HG03196 (cell line): Measurements from ENCODE around the gene SLC17A9.

Source experiments
- ATAC-seq: cut with Tn5 transposase; IDR thresholded peaks from one replicate; pipeline ENCODE4 v1.9.1; 2021; ENCODE audit not compliant: unreplicated experiment

SLC17A9 gene, protein sequence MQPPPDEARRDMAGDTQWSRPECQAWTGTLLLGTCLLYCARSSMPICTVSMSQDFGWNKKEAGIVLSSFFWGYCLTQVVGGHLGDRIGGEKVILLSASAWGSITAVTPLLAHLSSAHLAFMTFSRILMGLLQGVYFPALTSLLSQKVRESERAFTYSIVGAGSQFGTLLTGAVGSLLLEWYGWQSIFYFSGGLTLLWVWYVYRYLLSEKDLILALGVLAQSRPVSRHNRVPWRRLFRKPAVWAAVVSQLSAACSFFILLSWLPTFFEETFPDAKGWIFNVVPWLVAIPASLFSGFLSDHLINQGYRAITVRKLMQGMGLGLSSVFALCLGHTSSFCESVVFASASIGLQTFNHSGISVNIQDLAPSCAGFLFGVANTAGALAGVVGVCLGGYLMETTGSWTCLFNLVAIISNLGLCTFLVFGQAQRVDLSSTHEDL

DNA sequence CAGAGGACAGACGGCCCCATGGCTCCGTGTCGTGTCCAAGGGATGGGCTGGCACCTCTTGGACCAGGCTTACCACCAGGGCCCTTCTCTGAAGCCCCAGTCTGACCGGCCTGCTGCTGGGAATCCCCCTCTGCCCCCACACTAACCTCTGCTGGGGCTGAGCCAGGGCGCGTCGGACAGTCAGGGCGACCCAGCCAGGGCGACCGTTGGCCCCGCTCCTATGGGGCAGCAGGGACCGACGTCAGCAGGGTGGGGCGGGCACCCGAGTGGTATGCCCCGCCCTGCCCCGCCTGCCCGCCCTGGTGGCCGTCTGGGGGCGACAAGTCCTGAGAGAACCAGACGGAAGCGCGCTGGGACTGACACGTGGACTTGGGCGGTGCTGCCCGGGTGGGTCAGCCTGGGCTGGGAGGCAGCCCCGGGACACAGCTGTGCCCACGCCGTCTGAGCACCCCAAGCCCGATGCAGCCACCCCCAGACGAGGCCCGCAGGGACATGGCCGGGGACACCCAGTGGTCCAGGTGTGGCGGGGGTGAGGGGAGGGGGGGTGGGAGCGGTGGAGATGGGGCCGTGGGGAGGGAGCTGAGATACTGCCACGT is at the start of gene SLC17A9:
SLC17A9 (plus strand) TSS at position 337 of the 595 bp plus-strand sequence; CDS start at position 459, 122 bp downstream.
- ATAC-seq = peak; percentile 42

DNA sequence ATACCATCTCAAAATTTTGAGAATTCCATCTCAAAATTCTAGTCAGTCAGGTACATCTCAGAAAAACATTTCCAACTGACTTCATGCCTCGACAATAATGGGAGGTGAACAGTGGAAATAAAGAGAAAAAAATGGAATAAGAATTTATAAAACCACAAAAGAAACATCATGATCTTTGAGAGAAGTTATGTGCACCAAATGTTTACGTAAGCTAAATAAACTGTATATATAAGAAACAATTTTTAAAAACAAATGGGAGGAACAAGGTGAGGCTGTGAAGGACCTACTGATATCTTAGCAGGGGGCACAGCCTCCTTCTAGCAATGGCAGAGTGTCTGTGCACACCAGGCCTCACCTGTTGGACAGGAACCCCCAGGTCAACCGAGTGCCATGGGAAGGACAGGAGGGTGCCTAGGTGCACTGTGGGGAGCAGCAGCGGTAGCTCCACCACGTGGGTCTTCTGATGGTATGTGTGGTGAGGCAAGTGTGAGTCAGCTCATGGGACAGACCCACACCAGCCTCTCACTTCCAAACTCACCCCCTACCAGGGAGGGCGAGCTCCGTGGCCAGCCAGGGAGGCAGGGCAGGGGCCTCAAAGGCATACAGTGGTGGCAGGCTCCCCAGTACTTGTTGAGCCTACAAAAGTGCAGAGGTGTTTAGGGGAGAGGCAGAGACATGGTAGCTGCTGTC is 49.4 kb upstream of the SLC17A9 start:
- no peak for ATAC-seq

DNA sequence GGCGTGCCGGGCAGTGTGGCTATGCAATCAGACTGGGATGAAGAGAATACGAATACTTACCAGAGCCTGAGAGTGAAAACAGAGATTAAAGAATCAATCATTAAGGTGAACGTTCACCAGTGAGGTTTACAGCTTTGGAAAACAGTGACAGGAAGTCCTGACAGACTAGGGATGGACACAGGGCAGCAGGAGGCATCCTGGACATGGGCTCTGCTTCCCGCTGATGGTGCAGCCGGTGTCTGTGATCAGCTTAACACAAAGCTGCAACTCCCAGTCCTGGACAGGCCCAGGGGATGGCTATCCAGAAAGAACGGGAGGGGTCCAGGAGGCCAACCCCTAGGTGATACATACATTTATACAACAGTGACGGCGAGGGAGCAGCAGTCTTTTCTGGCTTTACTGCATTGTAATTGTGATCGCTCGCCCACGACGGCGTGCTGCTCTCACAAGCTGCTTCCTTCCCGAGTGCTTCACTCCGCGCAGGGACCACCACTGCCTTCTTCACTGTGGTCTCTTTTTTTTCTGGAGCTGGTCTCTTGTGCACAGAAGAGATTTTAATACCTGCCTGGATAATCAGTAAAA is 46.9 kb upstream of the SLC17A9 start:
- ATAC-seq = no peak

DNA sequence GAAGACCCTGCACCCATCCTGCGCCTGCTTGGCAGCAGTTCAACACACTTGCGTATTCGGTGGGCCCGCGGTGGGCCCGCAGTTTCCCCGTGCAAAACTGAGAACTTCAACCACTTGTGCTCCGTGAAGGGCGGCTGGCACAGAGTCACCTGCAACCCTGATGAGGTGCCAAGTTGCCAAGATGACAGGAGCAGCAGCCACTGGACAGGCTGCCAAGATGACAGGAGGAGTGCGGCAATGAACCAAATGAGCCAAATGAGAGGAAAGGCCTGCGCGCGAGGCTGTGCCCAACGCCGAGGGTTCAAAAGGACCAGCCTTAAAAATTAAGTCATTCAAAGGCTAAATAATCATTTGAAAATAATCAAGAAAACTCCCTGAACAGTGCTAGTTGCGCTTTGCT is 46.3 kb upstream of the SLC17A9 start:
- no peak for ATAC-seq

DNA sequence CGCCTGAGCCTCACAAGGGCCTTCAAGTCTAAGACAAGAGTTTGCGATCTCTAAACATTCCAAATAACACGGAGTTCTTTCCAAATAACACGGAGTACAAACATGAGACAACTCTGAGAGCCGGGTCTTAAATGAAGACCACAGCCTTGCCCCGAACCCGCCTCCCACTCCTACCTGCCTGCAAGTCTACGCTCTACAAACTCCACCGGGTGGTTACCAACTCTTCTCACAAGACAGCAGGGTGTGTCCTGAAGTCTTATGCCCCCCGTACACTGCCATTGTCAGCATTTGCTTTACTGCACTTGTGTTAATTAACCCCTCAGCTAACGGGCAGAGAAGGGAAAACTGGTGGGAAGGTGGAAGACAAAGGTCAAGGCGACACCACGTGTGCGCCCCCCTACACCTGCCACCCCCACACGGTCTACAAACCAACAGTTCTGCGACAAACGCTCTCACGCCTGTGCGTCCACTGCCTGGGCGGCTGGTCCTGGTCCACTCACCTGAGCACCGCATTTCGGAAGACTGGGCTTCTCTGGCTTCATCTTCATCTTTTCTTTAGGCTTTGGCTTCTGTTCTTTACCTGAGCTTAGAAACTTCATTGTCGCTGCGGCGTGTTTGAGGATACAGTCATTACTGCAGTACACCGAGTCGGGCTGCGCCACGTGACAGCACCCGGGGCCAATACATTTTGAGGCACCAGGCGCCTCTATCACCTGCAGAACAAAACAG is 45.7 kb upstream of the SLC17A9 start:
- ATAC-seq = no peak

DNA sequence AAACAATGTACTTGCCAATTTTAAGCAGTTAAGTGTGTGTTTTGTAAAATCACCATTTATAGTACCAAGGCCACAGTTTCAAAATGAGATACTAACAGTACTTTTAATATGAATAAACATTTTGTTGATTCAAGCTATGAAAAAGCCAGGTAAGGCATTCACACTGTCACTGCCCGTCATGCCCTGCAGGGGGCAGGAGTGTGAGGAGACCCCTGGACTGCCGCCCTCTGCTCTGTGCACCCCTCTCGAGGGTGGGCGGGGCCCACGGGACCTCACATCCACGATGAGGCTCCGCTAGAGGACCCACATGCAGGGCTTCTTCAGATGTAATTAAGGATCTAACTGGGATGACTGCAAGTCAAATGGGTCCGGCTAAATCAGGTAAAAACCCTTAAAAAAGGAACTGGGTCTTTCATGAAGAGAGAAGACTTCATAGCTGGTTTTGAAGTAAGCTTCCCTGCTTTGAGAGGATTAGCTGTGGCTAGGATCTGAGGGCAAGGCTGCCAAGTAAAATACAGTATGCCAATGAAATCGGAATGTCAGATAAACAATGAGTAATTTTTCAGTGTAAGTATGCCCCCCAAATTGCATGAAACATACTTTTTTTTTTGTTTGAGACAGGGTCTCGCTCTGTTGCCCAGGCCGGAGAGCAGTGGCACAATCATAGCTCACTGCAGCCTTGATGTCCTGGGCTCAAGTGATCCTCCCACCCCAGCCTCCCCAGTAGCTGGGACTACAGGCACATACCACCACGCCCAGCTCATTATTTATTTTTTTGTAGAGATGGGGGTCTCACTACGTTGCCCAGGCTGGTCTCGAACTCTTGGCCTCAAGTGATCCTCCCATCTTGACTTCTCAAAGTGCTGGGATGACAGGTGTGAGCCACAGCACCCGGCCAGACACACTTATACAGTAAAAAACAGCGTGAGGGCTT is 44.9 kb upstream of the SLC17A9 start:
- ATAC-seq = no peak

DNA sequence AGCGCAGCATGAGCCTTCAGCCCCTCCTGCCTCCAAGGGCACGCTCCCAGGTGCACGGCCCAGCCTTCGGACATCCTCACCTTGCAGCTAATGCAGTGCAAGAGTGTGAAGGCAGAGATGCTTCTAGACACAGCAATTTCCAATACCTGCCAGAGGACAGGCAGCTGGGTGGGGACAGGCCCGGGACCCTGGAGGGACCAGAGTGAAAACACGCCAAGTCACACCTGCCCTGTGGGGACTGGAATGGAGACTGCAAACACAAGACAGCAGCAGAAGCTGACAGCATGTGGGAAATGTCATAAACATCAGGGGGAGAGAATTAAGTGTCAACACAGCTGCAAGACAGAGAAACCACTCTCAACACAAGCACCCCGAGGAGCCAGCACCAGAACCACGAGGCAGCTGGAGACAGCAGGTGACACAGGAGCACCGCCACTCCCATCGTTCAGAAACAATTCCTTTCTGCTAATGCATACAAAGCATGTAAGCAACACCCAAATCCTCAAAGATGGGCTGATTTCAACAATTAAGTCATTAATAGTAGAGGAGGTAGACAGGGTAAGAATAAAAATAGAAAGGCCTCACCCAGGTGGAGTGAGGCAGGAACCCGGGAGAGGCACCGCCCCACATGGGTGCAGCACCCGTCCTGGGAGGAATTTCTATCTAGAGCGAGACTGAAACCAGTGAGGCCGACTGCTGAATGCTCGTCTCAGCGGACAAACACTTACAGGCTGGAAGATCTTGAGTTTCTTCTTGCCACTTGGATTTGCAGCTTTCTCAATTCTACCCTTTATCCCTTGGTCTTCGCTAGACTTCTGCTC is 43.3 kb upstream of the SLC17A9 start:
- ATAC-seq = no peak

DNA sequence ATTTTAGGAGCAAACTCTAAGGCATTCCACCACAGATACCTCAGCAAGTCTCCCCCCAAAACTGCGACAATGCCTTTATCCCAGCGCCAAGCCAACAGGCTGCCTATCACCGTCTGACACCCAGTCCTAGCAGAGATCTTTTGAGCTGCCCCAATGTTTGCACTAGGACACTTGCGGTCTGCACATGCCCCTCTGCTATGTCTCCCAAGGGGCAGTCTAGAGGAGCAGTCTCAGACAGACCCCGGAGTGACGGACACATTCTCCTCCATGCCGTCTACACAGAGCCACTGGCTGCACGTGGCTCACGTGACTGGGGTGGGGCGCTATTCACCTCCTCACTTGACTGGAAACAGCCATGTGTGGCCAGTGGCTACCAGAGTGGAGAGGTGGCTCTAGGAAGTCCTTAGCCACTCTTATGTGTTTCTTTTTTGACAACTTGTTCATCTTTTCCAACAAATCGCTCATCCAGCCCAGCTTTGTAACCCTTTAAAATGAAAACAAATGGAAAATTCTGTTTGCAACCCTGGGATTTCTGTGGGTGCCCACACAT is 42.2 kb upstream of the SLC17A9 start:
- no peak for ATAC-seq

DNA sequence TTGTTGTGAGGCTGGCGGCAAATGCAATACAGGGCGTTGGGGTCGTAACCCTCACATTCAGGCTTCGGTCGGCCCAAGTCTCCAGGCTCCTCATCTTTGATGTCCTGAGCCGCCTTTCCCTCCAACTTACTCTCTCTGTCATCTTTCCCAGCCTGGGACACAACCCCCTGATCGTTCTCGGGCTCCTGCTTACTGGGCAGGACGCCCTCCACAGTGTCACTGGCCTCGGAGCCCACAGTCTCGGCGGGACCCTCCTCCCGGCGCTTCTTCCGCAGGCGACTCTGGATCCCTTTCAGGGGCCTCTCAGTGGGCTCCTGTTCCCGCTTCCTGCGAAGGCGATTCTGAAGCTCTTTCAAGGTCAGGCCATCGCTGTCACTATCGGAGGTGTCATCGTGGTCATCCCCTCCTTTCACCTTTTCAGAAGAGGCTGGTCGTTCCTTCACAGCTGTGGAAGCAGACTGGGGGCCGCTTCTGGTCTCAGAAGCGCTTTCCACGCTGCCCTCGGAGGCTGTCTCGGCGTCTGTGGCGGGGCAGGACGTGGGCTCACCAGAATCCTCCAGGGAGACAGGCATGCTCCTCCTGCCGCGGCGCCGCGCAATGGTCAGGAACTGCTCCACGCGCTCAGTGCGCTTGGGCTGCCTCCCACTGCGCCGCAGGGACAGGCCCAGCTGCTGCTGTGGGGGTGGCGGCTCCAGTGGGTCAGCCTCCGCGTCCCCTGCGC is 41.6 kb upstream of the SLC17A9 start:
- no peak for ATAC-seq

DNA sequence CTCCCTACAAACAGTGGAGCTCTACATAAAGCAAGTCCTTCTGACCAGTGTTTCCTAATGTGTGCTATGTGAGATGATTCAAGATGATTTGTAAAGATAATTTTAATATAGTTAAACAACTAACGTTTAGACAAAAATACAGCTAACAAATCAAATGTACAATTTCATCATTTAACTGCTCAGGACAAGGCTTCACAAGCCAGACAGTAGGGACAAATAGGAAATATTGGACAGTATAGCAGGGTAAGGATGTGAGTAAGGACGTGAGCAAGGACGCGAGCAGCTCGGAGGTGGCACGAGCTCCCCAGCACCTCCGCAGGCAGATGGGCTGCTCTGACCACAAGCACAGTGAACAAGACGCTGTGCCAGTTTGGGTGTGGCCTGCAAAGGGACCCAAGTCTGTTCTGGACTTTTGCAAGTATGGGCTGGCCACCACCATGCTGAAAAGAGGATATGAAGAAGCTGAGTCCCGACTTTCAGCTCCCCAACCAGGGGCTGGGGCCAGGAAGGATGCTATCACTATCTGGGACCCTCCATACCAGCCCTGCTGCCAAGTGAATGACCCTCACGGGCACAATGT is 40.7 kb upstream of the SLC17A9 start:
- no peak for ATAC-seq

DNA sequence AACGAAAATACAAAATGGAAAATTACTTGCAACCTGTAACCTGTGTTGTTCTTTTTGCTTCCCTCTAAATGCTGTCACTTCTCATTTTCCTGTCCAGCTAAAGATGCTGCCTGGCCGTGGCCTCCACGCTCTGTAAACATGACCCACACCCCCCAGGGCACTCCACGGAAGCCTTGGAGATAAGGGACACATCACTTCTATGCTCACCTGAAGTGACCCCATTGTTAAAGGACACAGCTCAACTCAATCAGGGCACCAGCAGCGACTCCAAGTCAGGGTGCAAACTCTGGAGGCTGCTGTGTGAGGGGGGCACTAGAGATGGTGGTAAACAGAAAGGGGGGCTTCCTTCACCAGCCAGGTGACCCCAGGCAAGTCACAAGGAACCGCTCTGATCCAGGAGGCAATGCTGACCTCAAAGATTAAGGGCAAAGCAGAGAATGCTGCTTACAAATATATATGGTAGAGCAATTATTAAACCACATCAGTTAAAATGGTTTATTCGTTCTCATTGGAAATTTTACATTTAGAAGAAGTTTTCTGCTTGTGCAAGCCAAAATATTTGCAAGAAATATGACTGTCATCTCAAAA is 39.4 kb upstream of the SLC17A9 start:
- no peak for ATAC-seq

DNA sequence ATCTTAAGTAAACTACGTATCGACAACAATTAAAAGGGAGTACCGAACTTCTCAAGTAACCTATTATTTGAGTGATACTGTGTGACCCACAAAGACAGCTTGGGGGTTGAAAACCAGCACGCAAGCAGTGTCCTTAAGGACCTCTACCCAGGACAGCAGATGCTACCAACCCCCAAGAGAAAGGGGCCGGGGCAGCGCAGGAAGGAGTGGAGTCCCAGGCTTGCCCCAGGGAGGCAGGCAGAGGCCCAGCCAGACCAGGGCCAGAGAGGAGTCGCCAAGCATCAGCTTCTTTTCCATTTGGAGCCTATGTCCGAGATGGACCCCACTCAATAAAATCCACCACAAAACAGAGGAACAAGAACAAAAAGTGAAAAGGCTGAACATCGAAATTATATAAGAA is 38.1 kb upstream of the SLC17A9 start:
- ATAC-seq = no peak

DNA sequence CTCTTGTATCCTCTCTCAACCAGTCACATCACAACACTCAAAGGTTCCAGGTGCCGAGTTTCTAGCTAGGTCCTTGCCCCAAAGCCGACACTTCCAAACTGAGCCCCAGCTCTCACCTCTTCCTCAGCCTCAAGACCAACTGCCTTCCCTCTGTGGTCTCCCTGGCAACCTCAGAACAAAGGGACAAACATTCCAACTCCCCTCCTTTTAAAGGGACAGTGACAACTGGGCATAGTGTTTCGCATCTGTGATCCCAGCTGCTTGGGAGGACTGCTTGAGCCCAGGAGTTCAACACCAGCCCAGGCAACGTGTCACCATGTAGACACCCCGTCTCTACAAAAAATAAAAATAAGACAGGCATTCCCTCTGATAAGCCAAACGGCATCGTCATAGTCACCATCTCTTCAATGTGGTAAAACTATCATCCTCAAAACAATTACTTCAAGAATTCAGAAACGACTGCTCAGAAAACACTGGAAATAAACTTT is 37.5 kb upstream of the SLC17A9 start:
- ATAC-seq = no peak

DNA sequence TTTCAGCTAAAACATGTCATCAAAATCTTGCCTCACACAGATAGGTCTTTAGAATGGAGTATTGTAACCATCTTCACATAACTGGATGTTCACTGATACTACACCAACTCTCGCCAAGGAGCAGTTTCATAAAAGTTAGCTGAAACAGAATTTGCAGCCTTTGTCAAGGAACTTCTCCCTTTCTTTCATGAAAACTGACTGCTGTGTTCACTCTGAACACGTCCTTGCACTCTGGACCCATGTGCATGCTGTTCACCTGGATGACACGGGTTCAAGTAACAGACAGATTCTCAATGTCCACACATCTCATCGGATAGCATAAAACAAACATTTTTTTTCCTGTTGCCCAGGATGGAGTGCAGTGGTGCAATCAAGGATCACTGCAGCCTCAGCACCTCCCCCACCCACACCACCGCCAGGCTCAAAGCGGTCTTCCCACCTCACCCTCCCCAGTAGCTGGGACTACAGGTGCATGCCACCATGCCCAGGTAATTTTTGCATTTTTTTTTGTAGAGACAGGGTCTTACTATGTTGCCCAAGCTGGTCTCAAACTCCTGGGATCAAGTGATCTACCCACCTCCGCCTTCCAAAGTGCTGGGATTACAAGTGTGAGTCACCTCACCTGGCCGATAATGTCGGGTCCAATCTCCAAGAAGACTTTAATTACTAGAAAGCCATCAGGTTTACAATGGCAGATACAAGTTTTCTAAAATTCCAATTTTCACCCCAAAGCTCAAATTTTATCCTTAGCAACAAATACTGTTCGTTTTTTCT is 35.6 kb upstream of the SLC17A9 start:
- ATAC-seq = no peak

DNA sequence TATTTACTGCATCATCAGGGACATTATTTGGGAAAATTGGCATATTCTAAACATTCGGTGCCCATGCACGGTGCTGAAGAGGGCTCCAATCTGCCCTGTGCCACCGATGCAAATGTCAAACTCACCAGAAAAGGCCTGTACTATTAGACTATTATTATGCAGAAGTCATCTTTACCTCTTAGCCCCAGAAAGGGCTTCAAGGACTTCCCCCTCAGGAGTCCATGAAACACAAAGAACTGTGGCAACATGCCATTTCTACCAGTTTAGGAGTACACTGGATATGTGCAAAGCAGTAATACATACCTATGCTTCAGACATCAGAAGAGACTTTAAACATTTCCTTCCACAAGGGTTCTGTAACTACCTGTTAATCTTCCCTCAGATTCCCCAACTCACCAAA is 34.8 kb upstream of the SLC17A9 start:
- ATAC-seq = no peak

DNA sequence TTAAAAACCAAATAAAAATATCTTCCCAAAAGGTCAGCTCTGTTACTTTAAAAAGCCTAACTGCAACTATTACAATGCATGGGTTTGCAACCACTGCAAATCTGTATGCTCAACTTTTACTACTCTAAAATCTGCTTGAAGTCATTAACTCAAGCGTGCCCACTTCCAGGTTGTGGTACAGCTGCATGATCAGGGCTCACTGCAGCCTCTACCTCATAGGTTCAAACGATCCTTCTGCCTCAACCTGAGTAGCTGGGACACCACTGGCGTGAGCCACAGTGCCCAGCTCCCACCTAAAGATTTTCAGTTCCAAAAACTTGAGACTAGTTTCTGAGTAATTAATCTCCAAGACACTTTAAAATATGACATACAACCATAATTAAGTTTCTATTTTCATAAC is 34.4 kb upstream of the SLC17A9 start:
- no peak for ATAC-seq
